ENCODE data around the gene PLGRKT.

Gene PLGRKT

GRCh38 chr9:5310851-5311250, 126.9 kb downstream of the PLGRKT start:
- no peak for DNase-seq (ENCODE audit: low spot score)

Measured in HuH-7 (cell line).